ENCODE data around the gene PDZD2. TPM values are rescaled to one million over a fixed set of nuclear protein-coding genes. Genes with fewer than 3 reads are reported as not detected.

Gene PDZD2
- total RNA-seq, 1 experiment from 2014 or later = 2.2 TPM

DNA sequence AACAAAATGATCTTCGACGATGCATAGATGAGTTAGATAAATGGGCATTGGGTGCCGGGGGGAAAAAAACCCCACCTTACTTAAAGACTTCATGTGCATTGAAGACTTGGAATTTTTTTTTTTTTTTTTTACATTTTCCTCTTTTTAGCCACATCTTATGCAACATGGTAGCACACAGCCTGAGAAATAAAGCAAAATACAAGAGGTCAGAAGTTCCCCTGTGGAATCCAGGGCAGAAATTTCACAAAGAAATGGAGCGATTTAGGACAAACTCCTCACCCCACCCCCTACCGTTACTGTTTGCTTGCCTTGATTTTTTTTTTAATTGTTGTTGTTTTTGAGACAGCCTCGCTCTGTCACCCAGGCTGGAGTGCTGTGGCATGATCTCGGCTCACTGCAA, 382.0 kb downstream of the PDZD2 start:
- H3K27me3 ChIP-seq (replicated peaks; ENCODE audit: insufficient read depth, low read depth, low read length, poor library complexity) = no peaks in the 10 kb centered on the region
- no peak for DNase-seq (ENCODE audit: low spot score)
- H3K27ac ChIP-seq (ENCODE audit: low read depth, low read length, poor library complexity, severe bottlenecking) = no peak overlapping the region
- CTCF ChIA-PET = no interaction called here
- POLR2A ChIA-PET (ENCODE audit: low non-redundant PET) = no interaction called here
- BruUV-seq (replicated peaks) = no TSS peak
- no peak for TF ChIP-seq EZH2 (IDR thresholded peaks at IDR 0.05; ENCODE audit: borderline replicate concordance, low read depth, low read length, poor library complexity, severe bottlenecking)
- TF ChIP-seq, protein P1, sequence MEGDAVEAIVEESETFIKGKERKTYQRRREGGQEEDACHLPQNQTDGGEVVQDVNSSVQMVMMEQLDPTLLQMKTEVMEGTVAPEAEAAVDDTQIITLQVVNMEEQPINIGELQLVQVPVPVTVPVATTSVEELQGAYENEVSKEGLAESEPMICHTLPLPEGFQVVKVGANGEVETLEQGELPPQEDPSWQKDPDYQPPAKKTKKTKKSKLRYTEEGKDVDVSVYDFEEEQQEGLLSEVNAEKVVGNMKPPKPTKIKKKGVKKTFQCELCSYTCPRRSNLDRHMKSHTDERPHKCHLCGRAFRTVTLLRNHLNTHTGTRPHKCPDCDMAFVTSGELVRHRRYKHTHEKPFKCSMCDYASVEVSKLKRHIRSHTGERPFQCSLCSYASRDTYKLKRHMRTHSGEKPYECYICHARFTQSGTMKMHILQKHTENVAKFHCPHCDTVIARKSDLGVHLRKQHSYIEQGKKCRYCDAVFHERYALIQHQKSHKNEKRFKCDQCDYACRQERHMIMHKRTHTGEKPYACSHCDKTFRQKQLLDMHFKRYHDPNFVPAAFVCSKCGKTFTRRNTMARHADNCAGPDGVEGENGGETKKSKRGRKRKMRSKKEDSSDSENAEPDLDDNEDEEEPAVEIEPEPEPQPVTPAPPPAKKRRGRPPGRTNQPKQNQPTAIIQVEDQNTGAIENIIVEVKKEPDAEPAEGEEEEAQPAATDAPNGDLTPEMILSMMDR (conservative IDR thresholded peaks at IDR 0.05; ENCODE audit: low read depth, low read length) = no peak
- no peaks in the 10 kb centered on the region for H3K9me3 ChIP-seq (ENCODE audit: low read depth, low read length, poor library complexity, severe bottlenecking)
- H3K36me3 ChIP-seq (ENCODE audit: insufficient read depth, low read length, poor library complexity, severe bottlenecking) = no peaks in the 10 kb centered on the region
- intact Hi-C loops (cut with micrococcal nuclease; ENCODE audit: unreplicated experiment) = no loop called here
- H3K4me3 ChIP-seq (ENCODE audit: low read depth, low read length, poor library complexity, severe bottlenecking) = no peak overlapping the region
- H3K4me1 ChIP-seq (ENCODE audit: insufficient read depth, low read length, poor library complexity, severe bottlenecking) = peaks cover 11% of the 10 kb centered on the region

DNA sequence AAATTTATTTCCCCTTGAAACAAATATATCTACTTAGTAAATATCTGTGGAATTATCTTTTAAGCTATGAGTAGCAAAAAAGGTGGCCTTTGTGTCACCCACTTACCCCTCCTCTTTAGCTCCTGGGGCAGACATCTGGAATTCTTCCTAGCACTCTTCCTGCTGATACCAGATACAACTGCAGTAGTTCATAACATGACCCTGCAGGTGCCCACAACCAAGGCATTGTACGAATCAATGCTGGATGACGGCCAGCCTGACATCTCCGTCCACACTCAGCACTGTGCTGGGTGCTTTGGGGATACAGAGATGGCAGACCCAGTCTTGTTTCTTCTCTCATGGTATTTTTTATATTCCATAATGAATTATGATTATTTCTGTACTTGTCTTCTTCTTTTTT, 382.8 kb downstream of the PDZD2 start:
- H3K9me3 ChIP-seq (ENCODE audit: low read depth, low read length, poor library complexity, severe bottlenecking) = no peaks in the 10 kb centered on the region
- peaks cover 11% of the 10 kb centered on the region for H3K4me1 ChIP-seq (ENCODE audit: insufficient read depth, low read length, poor library complexity, severe bottlenecking)
- no peaks in the 10 kb centered on the region for H3K36me3 ChIP-seq (ENCODE audit: insufficient read depth, low read length, poor library complexity, severe bottlenecking)
- no peaks in the 10 kb centered on the region for H3K27me3 ChIP-seq (replicated peaks; ENCODE audit: insufficient read depth, low read depth, low read length, poor library complexity)
- POLR2A ChIA-PET (ENCODE audit: low non-redundant PET) = no interaction called here
- no peak overlapping the region for H3K4me3 ChIP-seq (ENCODE audit: low read depth, low read length, poor library complexity, severe bottlenecking)
- DNase-seq (ENCODE audit: low spot score) = no peak
- no TSS peak for BruUV-seq (replicated peaks)
- TF ChIP-seq, protein P1 (conservative IDR thresholded peaks at IDR 0.05; ENCODE audit: low read depth, low read length) = no peak
- no peak for TF ChIP-seq EZH2 (IDR thresholded peaks at IDR 0.05; ENCODE audit: borderline replicate concordance, low read depth, low read length, poor library complexity, severe bottlenecking)
- intact Hi-C loops (cut with micrococcal nuclease; ENCODE audit: unreplicated experiment) = no loop called here
- CTCF ChIA-PET = no interaction called here
- no peak overlapping the region for H3K27ac ChIP-seq (ENCODE audit: low read depth, low read length, poor library complexity, severe bottlenecking)

DNA sequence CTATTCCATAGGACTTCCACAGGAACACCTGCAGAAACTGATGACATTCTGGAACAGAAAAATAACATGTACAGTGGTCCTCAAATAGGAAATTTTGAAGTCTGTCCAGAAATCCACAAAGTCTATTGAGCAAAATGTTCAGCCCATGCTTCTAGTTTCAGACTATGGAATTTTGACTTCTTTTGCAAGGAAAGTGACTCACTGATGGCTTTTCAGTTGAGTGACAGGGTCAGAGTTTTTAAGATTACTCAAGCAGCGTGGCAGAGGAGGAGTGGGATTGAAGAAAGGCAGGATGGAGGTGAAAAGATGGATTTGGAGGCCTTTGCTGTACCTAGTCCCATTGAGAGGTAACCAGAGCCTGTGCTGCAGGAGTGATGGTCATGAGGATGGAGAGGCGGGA, 383.7 kb downstream of the PDZD2 start:
- CTCF ChIA-PET = no interaction called here
- H3K36me3 ChIP-seq (ENCODE audit: insufficient read depth, low read length, poor library complexity, severe bottlenecking) = no peaks in the 10 kb centered on the region
- H3K4me3 ChIP-seq (ENCODE audit: low read depth, low read length, poor library complexity, severe bottlenecking) = no peak overlapping the region
- no peak overlapping the region for H3K27ac ChIP-seq (ENCODE audit: low read depth, low read length, poor library complexity, severe bottlenecking)
- H3K9me3 ChIP-seq (ENCODE audit: low read depth, low read length, poor library complexity, severe bottlenecking) = no peaks in the 10 kb centered on the region
- BruUV-seq (replicated peaks) = no TSS peak
- POLR2A ChIA-PET (ENCODE audit: low non-redundant PET) = no interaction called here
- intact Hi-C loops (cut with micrococcal nuclease; ENCODE audit: unreplicated experiment) = no loop called here
- peaks cover 12% of the 10 kb centered on the region for H3K4me1 ChIP-seq (ENCODE audit: insufficient read depth, low read length, poor library complexity, severe bottlenecking)
- no peaks in the 10 kb centered on the region for H3K27me3 ChIP-seq (replicated peaks; ENCODE audit: insufficient read depth, low read depth, low read length, poor library complexity)
- TF ChIP-seq, protein P1 (conservative IDR thresholded peaks at IDR 0.05; ENCODE audit: low read depth, low read length) = no peak
- TF ChIP-seq EZH2 (IDR thresholded peaks at IDR 0.05; ENCODE audit: borderline replicate concordance, low read depth, low read length, poor library complexity, severe bottlenecking) = no peak
- no peak for DNase-seq (ENCODE audit: low spot score)
